GM18907 (cell line): Measurements from ENCODE around the gene LCE3E.

ENCODE experiments used
- ATAC-seq: cut with Tn5 transposase; IDR thresholded peaks from one replicate; pipeline ENCODE4 v1.9.1; 2021; ENCODE audit warnings: mild to moderate bottlenecking, moderate library complexity; ENCODE audit not compliant: unreplicated experiment

LCE3E gene

GRCh38 chr1:152517237-152517811, 49.3 kb downstream of the LCE3E start:
- no peak for ATAC-seq

- no peak for ATAC-seq
Measured at GRCh38 chr1:152516082-152516481, 50.5 kb downstream of the LCE3E start.
